ENCODE data around the gene ARPP21.
"Not testable (repeated sequence)": the region's sequence is repeated elsewhere in the genome, so short reads cannot be mapped to it uniquely, and the experiment has no call there.

Gene ARPP21

DNA sequence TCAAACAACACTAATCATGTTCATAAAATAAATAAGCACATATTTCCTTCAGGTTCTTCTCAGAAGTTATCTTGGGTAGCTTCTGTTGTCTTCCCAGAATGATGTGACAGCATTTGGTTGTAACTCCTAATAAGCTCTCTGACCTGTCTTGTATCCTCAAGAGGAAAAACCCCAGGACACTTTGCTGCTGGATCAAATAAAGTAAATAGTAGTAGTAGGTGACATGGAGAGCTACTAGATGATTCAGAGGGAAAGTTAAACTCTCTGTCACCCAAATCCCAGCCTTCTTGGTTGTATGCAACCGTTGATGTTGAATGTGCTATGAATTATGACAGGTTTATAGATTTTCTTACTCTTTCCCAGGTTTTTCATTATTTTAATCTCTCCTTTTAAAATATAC is 143.0 kb downstream of the ARPP21 start:
- DNase-seq: no peak

DNA sequence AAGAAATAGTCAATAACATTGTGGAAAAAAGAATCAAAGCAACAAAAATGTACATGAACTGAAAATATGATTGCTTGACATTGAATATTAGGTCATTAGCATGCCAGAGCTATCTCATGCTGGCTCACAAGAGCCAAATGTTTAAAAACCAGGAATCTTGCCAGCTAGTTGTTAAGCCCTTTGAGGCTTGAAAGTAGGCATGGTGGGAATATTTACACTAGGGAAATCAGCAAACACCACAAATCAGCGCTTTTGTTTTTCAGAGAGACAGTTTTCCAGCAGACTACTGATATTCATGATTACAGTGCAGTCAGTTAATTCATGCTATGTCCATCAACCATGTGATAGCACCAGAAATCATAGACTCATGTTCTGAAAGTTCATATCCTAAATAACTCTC is 144.8 kb downstream of the ARPP21 start:
- DNase-seq: no peak

- DNase-seq: no peak
These were observed 146.0 kb downstream of the ARPP21 start for GRCh38 chr3:35785234-35785888.

GRCh38 chr3:35787936-35788335 is 148.6 kb downstream of the ARPP21 start:
- DNase-seq: no peak

GRCh38 chr3:35789042-35789831 is 149.9 kb downstream of the ARPP21 start:
- no peak for DNase-seq

DNA sequence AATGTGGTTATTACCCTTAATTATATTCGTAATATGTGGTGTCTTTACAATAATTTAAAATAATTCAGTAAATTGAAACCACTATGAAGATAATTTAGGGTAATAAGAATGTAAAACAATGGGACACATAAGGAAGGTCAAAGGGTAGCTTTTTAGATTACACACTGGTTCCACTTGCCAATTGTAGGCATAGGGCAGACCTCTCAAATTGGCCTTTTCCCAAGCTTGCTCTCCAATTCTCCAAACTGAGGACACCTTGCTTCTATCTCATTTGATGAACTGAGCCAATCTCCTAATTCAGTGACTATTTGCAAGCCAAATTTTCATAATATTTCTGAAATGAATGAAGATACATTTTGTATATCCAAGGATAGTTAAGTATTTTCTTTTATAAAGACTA is 151.4 kb downstream of the ARPP21 start:
- DNase-seq: no peak

DNA sequence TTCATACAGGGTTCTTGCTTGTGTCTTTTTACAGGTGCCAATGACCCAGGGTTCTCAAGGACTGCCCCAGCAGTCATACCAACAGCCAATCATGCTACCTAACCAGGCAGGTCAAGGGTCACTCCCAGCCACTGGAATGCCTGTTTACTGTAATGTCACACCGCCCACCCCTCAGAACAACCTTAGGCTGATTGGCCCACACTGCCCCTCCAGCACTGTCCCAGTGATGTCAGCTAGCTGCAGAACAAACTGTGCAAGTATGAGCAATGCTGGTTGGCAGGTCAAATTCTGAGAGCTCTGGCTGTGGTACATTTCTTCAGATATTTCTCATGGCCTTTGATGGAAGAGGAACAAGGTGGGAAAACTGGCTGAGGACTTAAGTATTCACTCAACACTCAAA is 154.3 kb downstream of the ARPP21 start:
- no peak for DNase-seq

DNA sequence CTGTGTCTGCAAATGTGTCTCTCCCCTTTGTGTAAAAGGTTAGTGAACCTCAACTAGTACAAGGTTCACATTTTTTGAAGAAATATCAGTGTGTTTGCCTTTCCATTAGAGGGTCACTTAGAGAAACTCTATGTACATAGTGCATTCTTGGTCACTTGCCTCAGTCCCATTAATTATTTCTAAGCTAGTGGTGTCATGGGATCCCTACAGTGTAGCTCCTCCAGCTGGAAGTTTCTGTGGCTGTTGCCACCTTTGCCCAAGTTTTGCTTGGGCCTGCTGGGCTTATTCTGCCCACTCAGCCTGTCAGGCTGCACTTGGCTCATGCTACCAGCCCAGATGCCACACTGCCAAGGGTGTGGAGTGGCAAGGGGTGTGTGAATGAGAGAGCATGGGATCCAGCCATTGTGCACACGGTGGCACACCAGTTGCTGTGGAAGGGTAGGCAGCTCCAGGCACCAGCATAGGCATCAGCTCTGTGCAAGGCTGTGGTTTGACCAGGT is 161.7 kb downstream of the ARPP21 start:
- no peak for DNase-seq

GRCh38 chr3:35814531-35814930 is 175.2 kb downstream of the ARPP21 start:
- no peak for DNase-seq

DNA sequence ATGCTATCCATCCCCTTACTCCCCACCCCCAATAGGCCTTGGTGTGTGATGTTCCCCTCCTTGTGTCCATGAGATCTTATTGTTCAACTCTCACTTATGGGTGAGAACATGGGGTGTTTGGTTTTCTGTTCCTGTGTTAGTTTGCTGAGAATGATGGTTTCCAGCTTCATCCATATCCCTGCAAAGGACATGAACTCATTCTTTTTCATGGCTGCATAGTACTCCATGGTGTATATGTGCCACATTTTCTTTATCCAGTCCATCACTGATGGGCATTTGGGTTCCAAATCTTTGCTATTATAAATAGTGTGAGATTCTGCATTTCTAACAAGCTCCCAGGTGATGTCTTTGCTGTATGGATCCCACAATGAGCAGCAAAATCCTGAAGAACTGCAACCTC is 176.5 kb downstream of the ARPP21 start:
- DNase-seq: not testable (repeated sequence)

GRCh38 chr3:35817216-35817615 is 177.9 kb downstream of the ARPP21 start:
- DNase-seq: no peak

- no peak for DNase-seq
These were observed 192.8 kb downstream of the ARPP21 start for GRCh38 chr3:35832140-35832571.

All from cortex of kidney (tissue), 1 donor.